GM12864 (cell line): ENCODE data around the gene ULK4.

ENCODE experiments used
- DNase-seq: peaks from one replicate; pipeline ENCODE4 v3.0.0-alpha.2; 2011; ENCODE audit warnings: low read depth
- H3K4me3 ChIP-seq: 2 replicates; pipeline ENCODE4 v1.5.1; 2011; ENCODE audit warnings: mild to moderate bottlenecking, low read depth, low read length, control low read depth
- TF ChIP-seq, protein P1 (sequence below): IDR thresholded peaks from 2 replicates; pipeline ENCODE4 v1.5.1; 2011; ENCODE audit warnings: low read depth, mild to moderate bottlenecking, moderate library complexity, low read length, control low read depth, inconsistent platforms; ENCODE audit errors: missing control alignments

Gene ULK4

DNA sequence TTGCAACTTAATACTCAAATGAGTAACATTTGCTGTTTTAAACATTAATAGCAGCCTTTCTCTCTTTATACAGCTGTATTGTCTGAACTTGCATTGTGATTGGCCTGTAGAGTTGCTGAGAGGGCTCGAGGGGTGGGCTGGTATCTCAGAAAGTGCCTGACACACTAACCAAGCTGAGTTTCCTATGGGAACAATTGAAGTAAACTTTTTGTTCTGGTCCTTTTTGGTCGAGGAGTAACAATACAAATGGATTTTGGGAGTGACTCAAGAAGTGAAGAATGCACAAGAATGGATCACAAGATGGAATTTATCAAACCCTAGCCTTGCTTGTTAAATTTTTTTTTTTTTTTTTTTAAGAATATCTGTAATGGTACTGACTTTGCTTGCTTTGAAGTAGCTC is 722.3 kb downstream of the ULK4 start:
- DNase-seq, result no peak
- TF ChIP-seq, protein P1, sequence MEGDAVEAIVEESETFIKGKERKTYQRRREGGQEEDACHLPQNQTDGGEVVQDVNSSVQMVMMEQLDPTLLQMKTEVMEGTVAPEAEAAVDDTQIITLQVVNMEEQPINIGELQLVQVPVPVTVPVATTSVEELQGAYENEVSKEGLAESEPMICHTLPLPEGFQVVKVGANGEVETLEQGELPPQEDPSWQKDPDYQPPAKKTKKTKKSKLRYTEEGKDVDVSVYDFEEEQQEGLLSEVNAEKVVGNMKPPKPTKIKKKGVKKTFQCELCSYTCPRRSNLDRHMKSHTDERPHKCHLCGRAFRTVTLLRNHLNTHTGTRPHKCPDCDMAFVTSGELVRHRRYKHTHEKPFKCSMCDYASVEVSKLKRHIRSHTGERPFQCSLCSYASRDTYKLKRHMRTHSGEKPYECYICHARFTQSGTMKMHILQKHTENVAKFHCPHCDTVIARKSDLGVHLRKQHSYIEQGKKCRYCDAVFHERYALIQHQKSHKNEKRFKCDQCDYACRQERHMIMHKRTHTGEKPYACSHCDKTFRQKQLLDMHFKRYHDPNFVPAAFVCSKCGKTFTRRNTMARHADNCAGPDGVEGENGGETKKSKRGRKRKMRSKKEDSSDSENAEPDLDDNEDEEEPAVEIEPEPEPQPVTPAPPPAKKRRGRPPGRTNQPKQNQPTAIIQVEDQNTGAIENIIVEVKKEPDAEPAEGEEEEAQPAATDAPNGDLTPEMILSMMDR, result no peak

GRCh38 chr3:41237907-41238306 is 724.0 kb downstream of the ULK4 start:
- H3K4me3 ChIP-seq, result no peak overlapping the region
- TF ChIP-seq, protein P1, result no peak
- DNase-seq, result no peak

More for the DNA sequence above, 722.3 kb downstream of the ULK4 start:
- no peak overlapping the region for H3K4me3 ChIP-seq

DNA sequence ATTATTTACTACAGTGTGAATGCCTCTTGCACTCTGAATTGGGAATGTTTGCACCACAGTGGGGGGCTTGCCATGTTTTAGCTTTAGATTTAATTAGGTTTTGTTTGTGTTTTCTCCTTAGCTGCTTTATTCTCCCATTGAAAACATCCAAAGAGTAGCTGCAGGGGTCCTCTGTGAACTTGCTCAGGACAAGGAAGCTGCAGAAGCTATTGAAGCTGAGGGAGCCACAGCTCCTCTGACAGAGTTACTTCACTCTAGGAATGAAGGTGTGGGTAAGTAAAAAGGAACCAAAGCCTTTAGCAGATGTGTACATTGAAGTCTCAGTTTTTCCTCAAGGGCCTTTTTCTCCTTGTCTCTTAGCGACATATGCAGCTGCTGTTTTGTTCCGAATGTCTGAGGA is 725.7 kb downstream of the ULK4 start:
- no peak for DNase-seq
- H3K4me3 ChIP-seq, result no peak overlapping the region
- TF ChIP-seq, protein P1, result no peak

DNA sequence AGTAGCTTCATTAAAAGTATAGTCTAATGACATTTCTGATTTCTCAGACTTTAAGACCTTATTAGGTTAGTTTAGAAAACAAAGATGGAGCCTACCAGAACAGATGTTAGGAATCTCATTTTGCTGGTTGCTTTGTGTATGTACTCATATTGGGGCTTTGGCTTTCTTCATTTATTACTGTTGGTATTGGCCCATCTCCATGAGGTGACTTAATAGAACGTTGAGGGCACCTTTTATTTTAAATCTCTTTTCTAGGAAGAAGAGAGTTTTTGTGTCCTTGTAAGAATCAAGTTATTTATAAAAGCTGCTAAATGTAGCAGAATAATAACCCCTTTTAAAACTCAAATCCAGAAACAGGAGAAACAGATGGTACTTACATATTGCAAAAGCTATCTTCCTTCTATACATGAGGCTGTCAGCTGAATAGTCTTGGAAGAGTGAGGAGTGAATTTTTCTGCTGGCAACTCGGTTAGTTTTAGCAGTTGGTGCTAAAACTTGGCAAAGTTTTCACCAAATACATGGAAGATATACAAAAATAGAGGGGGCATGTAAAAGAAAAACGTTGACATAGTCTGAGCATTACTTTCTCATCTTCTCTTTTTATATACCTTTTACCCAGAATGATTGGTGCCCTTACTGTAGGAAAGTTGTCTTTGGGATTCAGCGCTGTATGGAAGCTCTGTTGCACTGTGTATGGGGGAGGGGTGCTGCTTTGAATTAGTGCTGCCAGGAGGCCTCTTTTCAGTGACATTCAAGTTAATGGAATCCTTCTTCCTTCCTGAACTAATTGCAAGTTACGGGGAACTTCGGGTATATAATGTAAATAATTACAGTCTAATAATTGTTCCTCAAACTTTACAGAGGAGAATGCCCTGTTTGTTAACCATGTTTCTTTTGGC is 726.8 kb downstream of the ULK4 start:
- no peak overlapping the region for H3K4me3 ChIP-seq
- TF ChIP-seq, protein P1, result no peak
- DNase-seq, result no peak

DNA sequence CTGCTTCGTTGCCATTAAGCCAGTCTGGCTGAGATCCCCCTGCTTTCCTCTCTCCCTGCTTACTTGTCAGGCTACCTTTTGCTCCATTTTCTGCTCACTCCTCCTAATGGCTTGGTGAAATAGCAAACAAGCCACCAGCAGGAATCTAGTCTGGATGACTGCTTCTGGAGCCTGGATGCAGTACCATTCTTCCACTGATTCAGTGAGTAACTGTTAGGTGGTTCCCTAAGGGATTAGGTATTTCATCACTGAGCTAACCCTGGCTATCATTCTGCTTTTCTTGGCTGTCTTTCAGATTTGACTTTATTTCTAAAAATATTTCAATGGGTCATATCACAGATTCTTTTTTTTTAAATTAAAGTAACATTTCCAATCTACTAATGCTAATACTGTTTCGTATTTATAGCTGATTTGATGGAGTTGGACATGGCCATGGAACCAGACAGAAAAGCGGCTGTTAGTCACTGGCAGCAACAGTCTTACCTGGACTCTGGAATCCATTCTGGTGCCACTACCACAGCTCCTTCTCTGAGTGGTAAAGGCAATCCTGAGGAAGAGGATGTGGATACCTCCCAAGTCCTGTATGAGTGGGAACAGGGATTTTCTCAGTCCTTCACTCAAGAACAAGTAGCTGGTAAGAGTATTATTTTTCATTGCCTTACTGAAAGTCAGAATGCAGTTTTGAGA is 737.6 kb downstream of the ULK4 start:
- TF ChIP-seq, protein P1, result no peak
- DNase-seq, result no peak
- H3K4me3 ChIP-seq, result no peak overlapping the region

DNA sequence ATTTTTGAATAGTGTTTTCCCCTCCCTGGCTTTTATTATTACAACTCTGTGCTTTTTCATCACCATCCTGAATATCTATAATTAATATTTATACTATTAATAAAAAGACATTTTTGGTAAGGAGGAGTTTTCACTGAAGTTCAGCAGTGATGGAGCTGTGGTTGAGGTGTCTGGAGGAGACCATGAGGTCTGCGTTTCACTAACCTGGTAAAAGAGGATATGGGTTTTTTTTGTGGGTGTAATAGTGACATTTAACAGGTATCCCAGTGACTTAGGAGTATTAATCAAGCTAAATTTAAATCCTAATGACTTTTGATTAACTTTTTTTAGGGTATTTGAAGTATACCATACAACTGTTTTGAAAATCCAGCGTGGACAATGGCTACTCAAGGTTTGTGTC is 738.2 kb downstream of the ULK4 start:
- TF ChIP-seq, protein P1, result no peak
- H3K4me3 ChIP-seq, result no peak overlapping the region
- DNase-seq, result no peak
